ENCODE measurements around the gene PTCD1.

PTCD1 gene, protein sequence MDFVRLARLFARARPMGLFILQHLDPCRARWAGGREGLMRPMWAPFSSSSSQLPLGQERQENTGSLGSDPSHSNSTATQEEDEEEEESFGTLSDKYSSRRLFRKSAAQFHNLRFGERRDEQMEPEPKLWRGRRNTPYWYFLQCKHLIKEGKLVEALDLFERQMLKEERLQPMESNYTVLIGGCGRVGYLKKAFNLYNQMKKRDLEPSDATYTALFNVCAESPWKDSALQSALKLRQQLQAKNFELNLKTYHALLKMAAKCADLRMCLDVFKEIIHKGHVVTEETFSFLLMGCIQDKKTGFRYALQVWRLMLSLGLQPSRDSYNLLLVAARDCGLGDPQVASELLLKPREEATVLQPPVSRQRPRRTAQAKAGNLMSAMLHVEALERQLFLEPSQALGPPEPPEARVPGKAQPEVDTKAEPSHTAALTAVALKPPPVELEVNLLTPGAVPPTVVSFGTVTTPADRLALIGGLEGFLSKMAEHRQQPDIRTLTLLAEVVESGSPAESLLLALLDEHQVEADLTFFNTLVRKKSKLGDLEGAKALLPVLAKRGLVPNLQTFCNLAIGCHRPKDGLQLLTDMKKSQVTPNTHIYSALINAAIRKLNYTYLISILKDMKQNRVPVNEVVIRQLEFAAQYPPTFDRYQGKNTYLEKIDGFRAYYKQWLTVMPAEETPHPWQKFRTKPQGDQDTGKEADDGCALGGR

DNA sequence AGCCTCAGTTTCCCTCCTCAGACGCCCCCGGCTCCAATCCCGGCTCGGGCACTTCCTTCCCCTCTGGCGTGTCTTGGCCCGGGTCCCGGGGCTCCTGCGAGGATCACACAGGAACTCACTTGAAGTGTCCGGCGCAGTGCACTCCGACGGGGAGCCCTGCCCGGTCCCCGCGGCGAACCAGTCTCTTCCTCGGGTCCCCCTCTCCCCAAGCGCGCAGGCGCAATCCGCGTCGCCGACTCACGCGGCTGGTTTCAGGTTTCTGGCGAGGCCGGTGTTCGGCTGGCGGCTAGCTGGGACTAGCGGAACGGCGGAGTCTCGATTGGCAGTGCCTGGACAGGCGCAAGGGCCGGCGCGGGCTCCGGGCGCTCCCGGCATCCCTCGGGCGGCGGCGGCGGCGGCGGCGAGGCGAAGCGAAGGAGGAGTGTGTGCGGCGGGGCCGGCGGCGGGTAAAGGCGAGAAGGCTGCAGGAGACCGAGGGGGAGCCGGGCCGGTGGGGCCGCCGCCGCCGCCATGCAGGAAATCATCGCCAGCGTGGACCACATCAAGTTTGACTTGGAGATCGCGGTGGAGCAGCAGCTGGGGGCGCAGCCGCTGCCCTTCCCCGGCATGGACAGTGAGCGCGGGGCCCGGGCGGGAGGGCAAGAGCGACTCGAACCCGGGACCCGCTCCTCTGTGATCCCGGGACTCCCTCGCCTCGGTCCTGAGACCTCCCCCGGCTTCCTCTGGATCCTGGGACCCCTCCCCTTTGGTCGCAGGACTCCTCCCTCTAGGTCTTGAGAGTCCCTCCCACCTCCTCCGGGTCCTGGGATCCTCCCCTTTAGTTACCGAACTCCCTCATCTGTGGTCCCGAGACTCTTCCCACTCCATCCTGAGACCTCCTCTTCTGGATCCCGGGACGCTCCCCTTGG, at the start of gene PTCD1, which contains the start of gene CPSF4:
PTCD1 (minus strand) TSS at position 226 of the 908 bp plus-strand sequence. CDS start 3,556 bp downstream, outside the sequence.
CPSF4 (plus strand) TSS at position 371 of the 908 bp plus-strand sequence; CDS start at position 511, 140 bp downstream.
- peak; percentile 91 to 92 for DNase-seq (ENCODE audit: low read depth in 2 of 2)

DNA sequence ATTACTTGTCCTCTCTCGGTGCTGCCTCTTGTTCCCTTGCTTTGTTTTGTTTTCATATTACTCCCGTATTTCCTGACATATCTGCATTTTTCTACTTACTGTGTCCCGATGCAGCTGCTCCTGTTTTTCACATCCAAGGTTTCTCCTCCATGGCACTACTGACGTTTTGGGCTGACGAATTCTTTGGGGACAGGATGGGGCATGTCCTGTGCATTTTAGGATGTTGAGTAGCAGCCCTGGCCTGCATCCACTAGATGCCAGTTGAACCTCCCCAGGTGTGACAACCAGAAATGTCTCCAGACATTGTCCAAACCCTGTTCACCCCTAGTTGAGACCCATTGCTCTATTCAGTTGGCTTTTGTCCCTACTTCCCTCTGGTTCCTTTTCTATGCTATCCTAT, 46.5 kb upstream of the PTCD1 start:
- no peak for DNase-seq (ENCODE audit: low read depth in 2 of 2)

DNA sequence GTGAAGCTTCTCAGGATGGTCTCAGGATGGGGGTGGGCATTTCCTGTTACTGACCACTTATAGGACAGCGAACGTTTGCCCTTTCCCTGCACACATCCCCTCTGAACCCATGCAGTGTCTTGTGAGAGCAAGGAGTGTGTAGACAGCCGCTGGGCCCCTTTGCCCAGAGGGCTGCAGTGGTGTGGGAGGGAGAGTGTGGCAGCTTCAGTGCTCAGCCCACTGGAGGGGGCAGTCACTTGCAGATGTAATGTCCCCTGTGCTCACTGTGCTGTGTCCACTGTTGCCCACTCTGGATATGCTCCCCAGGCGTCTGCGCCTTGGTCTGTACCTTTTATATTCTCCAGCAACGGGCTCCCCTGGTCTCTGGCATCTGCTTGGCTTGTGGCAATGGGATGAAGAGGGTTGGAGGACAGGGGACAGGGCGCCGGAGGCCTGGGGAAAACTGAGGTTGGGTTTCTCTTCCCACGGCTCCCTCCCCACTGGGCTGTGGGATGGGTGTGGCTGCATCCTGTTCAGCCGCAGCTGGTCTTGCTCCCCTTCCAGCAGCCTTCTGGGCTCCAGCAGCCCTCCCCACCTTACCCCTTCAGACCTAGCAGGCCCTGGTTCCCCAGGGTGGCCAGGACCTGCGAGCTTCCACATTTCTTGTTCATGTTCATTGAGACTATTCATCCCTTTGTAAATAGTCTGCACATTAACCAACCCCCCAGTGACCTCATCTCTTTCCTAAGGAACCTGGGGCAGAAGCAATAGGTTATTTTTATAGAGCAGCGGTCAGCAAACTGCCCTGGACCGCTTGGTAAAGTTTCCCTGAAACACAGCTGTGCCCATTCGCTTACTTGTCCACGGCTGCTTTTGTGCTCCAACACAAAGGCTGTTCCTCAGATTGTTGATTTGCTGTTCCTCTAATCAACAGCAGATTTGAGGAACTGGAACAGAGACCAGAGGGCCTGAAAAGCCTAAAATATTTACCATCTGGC, 40.2 kb upstream of the PTCD1 start:
- no peak for DNase-seq (ENCODE audit: low read depth in 2 of 2)

DNA sequence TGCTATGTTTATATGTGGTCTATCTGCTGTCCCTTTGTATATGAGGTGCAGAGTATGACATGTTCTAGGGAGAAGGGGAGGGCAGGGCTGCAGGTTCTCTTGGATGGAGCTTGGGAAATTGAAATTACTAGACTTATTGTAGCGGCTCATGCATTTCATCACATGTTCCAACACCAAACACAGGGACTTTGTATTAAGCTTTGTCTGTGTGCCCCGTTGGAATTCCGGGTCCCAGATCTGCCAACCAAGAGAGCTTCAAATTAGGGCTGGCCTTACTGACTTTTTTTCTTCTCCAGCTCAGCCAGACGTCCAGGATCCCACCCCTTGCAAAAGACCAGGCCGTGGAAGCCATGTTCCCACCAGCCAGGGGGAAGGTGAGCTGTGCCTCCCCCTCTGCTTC, 37.5 kb upstream of the PTCD1 start:
- DNase-seq (ENCODE audit: low read depth in 2 of 2) = no peak

DNA sequence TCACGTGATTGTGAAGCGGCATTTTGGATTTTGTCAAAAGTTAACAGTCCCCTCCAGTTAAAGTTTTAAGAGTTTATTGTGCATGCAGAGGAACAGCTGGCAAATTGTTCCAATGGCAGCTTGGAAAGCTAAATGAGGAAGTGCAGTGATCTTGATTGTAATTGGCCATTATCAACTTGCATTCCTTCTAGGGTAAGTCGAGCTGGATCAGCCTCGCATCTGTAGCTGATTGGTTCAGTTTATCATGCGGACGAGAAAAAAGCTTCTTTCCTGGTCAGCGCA, 34.7 kb upstream of the PTCD1 start:
- DNase-seq (ENCODE audit: low read depth in 2 of 2) = no peak

DNA sequence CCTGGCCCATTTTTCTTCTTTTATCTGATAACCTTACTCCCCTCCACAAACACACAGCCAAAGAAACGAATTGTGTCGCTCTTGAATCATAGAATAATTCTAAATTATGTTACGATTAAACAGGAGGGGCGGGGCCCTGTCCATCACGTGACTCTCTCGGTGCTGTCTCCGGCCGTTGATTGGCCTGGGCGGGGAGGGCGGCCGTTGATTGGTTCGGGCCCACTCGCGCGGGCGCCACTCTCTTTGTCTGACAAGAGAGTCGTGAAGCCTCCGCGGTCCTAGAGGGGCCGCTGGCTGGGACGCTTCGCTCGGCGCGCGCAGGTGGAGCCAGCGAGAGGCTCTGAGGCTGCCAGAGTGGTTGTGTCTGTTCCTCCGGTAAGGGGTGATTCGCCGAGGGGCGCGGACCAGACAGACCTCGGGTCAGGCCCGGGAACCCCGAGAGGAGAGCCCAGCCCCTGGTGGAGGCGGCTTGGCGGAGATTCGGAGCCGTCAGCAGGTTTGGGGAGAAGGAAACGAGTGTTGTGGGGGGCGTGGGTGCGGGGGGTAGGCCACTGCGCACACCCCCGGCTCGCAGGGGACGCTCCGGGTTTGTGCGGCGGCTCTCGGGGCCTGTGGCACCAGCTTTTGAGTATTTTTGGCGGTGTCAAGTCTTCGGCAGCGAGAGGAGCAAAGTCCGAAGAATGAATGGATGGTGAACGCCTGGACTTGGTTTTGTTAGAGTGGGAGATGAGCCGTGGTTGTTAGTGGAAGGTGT, 34.1 kb upstream of the PTCD1 start, which contains the start of gene ZNF789:
ZNF789 (plus strand) TSS at position 330 of the 754 bp plus-strand sequence. CDS start 3,567 bp downstream, outside the sequence.
- peak; percentile 97 for DNase-seq (ENCODE audit: low read depth in 2 of 2)

DNA sequence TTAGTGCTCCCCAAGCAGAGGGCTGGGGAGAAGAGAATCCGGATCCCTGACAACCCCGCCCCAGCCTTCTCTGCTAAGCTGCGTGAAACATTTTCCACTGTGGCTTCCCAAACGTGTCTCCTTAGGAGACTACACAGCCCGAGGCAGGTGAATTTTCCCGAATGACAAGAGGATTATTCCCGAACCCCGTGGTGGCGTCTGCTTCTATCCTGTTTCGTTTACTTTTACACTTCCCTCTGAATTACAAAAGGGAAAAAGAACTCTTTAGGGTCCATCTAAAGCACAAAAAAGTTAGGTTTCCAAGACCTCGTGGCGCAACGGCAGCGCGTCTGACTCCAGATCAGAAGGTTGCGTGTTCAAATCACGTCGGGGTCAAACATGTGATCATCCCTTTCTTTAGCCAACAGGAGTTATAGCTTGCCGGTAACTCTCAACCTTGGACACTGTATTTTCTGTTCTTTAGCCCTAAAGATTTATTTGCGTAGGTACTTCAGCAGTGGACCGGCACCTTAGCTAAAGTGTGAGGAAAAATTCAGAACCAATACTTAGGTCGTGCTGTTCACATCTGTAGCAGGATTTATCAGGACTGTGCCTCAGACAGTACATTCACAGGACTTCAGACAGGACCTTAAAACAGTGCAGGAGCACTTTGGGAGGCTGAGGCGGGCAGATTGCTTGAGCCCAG, 30.9 kb upstream of the PTCD1 start:
- no peak for DNase-seq (ENCODE audit: low read depth in 2 of 2)

DNA sequence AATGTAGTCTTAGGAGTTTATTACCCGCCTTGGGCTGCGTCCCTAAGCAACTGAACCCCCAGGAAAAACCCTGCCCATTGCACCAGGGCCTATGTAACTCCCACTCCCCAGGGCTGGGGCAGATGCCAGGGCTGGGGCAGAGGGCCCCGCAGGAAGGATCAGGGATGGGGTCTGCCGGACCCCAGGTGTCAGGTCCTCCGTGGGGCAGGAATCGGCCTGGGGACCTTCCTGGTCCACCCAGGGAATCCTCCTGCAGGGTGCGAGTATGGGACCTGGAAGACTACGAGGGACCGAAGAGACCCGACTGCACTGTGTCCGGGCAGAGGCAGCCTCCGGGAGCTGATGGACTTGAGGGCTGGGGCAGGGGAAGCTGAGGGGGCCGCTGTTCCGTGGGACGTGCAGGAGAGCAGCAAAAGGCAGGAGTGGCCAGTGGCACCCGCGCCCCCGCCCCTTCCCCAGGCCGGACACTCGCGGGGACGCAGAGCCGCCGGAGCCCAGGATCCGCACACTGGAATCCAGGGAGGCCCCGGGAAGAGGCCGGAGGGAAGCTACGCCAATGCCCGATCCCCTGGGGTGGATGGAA, 29.8 kb upstream of the PTCD1 start:
- DNase-seq (ENCODE audit: low read depth in 2 of 2) = no peak

DNA sequence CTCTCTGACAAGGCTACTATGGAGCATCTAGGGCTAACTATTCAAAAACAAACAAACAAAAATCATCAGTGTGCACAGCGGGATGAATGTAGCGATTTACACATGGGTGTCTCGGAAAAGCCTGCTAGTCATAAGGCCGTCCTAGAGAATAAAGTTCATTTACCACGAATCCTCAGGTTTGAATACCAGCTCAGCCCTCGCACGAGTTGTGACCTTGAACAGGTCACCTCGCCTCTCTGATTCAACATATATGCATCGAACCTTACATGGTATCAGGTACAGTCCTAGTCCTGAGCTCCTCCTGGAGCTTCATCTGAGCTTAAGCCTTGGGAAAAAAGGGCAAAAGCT, 26.8 kb upstream of the PTCD1 start:
- no peak for DNase-seq (ENCODE audit: low read depth in 2 of 2)

DNA sequence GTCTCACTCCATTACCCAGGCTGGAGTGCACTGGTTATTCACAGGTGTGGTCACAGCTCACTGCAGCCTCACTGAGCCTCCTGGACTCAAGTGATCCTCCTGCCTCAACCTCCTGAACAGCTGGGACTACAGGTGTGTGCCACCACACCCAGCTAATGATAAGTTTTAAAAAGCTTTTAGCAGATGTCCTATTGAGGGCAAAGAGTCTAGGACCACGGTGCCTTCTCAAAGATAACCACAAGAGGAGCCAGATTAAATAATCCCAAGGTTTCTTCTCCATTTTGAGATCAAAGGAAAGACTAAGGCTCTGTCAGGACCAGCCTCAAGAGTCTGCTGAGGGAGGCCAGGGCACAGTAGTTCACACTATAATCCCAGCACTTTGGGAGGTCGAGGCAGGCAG, 22.6 kb upstream of the PTCD1 start:
- no peak for DNase-seq (ENCODE audit: low read depth in 2 of 2)

DNA sequence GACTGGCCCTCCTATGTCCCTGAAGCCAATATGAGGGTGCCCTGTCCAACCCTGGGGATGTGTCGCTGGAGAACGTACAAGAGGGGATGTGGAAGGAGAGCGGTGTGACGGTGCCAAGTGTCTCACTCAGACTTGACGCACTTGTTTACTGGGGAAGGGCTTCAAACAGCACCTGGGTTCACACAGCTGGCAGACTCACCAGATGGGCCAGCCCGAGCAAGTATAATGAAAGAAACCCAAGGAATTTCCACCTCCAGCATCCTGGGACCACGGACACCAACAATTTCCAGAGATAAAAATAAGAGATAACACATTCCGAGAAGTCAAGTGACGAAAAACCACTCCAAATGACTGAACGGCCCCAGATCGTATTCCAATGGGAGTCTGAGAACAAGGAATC, 22.1 kb upstream of the PTCD1 start:
- no peak for DNase-seq (ENCODE audit: low read depth in 2 of 2)

DNA sequence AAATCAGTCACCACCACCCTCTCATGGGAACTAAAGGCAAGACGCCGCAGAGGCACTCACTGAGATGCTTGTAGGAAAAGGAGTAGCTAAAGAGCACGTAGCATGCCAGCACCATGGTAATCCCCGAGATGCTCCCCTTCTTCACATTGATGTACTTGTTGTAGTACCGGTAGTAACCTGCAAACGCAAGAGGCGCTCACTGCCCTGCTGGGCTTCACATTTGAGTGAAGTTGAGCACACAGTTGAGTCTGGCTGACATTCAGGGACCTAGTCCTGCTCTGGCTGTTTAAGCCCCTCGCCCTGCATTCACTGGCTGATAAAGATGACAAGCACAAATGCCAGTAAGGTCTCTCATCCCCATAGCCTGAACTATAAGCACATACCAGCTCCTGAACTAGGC, 20.5 kb upstream of the PTCD1 start:
- DNase-seq (ENCODE audit: low read depth in 2 of 2) = no peak

DNA sequence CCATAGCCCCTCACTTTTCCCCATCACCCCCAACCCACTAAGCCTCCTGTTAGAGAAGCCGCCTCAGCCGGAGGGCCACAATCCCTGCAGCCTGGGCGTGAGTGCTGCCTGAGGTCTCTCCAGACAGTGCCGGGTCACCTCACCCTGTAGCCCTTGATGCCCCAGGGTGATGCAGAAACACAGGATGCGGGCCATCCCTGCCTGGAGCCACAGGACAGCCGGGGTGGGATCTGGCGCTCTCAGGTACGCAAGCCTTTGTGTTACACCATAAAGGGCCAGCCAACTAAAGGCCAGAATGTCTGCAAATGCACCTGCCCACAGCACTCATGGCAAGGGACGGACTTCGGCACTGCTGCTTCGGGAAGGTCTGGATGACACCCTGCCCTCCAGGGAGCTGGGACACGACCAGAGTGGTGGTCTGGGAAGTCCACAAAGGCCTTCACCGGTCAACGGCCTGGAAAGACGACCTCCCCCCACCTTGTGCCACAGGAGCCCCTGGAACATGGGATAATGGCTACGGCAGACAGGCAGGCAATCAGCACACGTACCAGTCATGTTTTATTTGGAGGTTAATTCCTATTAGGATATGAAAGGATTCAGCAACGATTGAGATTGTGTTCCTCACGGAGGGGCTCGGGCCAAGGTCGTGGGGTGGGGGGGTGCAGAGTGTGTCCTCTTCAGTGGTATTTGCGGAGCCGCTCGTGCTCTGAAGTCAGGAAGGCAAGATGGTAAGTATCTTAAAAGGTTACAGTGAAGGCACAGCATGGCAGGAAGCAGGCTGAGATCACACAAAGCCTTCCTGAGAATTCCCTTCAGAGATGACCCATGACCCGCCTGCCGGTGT, 19.3 kb upstream of the PTCD1 start:
- DNase-seq (ENCODE audit: low read depth in 2 of 2) = no peak

DNA sequence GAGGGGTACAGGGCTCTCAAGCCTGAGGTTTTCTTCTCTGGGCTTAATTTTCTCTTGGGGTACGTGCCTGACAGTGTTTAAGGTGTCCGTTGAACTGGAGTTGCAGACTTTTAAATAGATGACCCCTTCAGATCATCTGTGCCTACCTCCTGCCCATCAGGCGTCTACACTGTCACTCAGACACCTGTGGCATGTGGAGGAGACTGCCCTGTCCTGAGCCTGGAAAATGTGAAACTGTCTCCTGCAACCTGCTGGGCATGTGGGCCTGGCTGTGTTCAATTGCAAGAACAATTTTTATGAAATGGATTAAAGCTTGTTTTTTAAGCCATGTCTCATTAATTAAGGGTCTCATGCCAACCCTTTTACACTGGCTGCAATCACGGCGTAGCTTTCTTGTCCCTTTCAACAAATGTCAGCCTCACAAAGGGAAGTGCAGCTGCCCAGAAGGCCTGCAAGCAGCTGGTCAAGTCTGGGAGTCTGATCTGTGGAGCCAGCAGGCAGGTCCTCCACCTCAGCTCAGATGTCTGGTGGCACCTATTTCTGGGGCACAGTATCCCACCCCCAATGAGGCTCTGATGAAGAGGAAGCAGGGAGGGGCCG, 18.6 kb upstream of the PTCD1 start:
- no peak for DNase-seq (ENCODE audit: low read depth in 2 of 2)

DNA sequence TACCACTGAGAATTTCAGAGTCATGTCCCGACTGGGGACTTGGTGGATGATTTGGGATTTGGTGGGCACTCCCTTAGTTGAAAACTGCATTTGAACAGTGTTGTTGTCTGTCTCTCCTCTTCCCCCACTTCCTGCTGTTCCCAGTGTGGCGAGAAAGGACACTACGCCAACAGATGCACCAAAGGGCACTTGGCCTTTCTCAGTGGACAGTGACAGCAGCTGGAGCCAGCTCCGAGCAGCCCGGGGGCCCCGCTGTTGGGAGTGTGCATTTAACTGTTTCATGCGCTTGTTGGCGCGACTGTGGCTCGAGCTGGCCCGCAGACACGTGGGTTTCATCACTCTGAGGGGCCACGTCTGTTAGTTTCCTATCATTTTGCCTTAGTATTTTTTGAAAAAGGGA, 17.7 kb upstream of the PTCD1 start:
- DNase-seq (ENCODE audit: low read depth in 2 of 2) = no peak

DNA sequence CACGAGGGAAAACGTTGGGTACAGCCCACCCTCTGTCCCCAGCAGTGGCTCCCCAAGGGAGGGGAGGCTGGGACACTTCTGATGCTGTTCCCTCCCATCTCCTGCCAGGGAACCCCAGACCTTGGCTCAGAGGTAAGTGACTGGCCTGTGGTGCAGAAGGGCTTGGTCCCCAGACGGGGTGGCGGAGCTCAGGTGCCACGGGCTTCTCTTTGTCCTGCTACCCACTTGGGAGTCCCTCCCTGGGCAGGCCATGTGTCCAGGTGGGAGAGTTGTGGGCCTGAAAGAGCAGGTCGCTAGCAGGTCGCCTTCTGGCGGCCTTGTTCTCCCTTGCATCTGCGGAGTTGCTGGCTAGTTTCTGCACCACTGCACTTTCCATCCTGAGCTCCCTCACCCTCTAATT, 17.3 kb upstream of the PTCD1 start:
- no peak for DNase-seq (ENCODE audit: low read depth in 2 of 2)

DNA sequence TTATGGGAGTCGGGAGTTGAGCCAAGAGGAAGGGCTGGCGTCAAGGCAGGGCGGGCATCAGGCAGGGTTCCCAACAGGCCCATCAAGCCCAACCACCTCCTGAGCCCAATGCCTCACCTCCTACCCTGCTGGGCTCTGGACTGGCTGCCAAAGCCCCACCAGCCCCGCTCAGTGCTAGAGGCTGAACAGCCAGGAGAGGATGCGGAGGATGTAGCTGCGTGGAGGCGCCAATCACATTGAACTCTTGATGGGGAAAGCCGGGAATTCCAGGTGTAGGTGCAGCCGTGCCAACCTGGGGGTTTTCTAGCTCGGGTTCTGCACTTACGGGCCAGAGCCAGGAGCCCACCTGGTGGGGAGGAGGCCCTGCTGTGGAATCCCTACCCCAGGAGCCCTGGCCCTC, 14.5 kb upstream of the PTCD1 start:
- no peak for DNase-seq (ENCODE audit: low read depth in 2 of 2)

DNA sequence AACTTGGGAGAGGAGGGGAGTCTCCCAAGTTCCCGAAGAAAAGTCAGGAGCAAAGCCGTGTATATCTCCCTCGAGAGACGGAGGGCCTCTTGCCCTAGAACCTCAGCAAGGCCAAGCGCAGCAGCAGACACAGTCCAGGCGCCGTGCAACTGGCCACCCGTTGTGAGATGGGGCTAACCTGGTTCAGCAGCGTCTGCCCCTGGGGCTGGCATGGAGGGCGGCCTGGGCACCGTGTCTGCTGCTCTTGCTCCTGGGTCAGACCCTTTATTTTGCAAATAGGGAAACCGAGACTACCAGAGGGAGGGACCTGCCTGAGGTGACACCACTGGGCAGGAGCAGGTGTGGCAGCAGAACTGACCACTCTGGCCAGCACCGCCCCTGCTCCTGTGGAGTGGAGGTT, 13.9 kb upstream of the PTCD1 start:
- no peak for DNase-seq (ENCODE audit: low read depth in 2 of 2)
